ENCODE measurements around the gene ENOPH1.
A peak's percentile ranks its signal among the peaks of the same experiment; 100 is the strongest.
"Not testable (repeated sequence)": the region's sequence is repeated elsewhere in the genome, so short reads cannot be mapped to it uniquely, and the experiment has no call there.

Gene ENOPH1

DNA sequence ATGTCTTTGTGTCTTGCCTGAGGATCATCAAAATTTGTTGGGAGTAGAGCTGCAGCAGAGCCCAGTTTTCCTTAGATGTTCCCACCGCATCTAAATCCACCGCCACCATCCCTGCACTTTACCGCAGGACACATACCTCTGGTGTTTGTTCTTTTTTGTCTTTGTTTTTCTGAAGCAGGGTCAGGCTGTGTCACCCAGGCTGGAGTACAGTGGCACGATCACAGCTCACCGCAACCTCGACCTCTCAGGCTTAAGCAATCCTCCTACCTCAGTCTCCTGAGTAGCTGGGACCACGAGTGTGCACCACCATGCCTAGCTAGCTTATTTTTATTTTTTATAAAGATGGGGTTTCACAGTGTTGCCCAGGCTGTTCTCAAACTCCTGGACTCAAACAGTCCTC lies 4.6 kb downstream of the ENOPH1 start:
- TF ChIP-seq POLR2A (IDR thresholded peaks at IDR 0.05; ENCODE audit: low read length) (no peak), GATA1 (IDR thresholded peaks at IDR 0.05; ENCODE audit: low read depth, low read length) (no peak)
- DNase-seq, result no peak

DNA sequence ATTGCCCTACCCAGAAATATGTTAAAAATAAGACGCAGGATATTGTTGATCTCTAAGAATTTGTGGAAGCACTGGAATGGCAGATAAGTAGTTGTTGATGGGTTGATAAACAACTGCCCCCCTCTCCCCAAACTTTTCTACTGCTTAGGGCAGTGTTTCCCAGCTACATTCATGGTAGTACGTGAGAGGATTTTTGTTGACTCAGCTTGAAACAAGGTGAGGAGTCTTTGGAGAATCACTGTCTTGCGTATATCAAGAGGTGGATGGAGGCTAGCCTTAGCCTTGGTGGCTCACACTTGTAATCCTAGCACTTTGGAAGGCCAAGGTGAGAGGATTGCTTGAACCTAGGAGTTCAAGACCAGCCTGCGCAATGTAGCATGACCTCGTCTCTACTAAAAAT lies 5.7 kb downstream of the ENOPH1 start:
- TF ChIP-seq POLR2A (IDR thresholded peaks at IDR 0.05; ENCODE audit: low read length) (no peak), GATA1 (IDR thresholded peaks at IDR 0.05; ENCODE audit: low read depth, low read length) (no peak)
- no peak for DNase-seq

DNA sequence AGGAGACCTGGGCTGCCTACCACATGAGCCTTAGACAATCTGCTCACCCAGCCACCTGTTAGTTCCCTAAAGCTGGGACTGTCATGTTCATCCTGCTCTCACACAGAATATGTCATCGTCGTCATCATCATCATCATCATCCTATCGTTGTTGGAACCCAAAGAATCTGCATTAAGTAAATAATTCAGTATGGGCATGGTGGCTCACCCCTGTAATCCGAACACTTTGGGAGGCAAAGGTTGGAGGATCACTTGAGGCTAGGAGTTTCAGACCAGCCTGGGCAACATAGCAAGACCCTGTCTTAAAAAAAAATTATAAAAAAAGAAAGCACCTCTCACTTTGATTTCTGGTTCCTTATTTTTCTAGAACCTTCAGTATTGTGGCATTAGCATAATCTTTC lies 6.4 kb downstream of the ENOPH1 start:
- no peak for TF ChIP-seq POLR2A (IDR thresholded peaks at IDR 0.05; ENCODE audit: low read length)
- no peak for TF ChIP-seq GATA1 (IDR thresholded peaks at IDR 0.05; ENCODE audit: low read depth, low read length)
- no peak for DNase-seq

DNA sequence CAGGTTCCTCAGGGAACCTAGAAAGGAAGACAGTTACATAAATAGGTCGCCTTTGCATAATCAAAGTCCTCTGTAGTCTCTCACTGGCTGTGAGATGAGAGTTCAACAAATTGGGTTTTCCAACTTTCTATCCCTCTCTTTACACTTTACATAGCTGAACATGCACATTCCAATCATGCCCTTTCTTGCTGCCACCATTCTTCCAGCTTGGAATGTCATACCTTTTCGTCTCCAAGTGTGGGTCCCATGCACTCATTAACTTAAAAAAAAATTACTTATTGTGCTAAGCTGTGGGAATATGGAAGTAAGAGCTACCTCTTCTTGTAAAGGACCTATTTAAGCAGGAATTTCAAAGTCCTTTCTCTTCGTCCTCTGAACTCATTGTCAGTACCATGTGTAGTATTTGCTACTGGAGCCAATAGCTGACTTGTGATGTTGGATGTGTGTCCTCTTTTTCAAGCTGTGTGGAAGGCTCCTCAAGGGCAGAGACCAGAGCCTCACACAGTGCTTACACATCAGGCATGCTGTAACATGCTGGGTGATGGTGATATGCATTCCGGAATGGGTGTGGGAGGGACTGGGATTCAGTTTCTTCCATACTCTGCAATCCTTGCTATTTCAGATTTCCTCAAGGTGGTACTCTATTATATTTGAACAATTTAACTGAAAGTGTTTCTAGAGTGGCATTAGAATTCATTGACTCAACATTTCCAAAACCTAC lies 7.1 kb downstream of the ENOPH1 start:
- TF ChIP-seq POLR2A (IDR thresholded peaks at IDR 0.05; ENCODE audit: low read length), result no peak
- TF ChIP-seq GATA1 (IDR thresholded peaks at IDR 0.05; ENCODE audit: low read depth, low read length), result no peak
- DNase-seq, result no peak

DNA sequence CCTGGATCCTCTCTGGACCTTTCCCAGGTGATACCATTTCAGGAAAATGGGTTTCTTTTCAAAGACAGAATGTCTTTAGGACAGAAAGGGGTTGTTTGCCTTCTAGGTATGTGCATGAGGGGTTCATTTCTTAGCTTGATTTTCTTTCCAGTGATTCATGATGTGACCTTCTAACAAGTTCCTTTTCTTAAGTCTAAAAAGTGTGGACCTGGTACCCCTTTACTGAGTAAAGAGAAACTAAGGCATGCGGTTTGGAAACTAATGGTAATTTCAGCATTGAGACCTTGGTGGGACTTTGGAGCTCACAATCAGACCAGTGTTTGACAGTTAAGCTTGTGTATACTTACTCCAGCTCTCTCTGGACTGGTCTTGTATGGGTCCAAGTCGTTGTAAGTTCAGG lies 8.7 kb downstream of the ENOPH1 start:
- TF ChIP-seq GATA1 (IDR thresholded peaks at IDR 0.05; ENCODE audit: low read depth, low read length), result no peak
- TF ChIP-seq POLR2A (IDR thresholded peaks at IDR 0.05; ENCODE audit: low read length), result no peak
- no peak for DNase-seq

DNA sequence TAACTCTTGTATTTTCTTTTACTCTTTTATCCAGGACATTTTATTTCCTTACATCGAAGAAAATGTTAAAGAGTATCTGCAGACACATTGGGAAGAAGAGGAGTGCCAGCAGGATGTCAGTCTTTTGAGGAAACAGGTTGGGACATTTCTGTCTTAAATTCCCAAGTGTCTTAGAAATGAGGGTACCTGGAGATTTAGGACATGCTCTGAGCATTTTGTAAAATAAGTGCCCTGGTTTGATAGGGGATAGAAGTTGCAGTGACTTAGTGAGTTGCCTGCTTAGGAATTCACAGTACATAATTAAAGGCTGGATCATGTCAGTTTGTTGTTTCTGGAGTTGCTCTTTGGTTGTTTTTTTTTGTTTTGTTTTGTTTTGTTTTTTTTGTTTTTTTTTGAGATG lies 17.5 kb downstream of the ENOPH1 start:
- DNase-seq, result no peak
- no peak for TF ChIP-seq POLR2A (IDR thresholded peaks at IDR 0.05; ENCODE audit: low read length)
- TF ChIP-seq GATA1 (IDR thresholded peaks at IDR 0.05; ENCODE audit: low read depth, low read length), result no peak

DNA sequence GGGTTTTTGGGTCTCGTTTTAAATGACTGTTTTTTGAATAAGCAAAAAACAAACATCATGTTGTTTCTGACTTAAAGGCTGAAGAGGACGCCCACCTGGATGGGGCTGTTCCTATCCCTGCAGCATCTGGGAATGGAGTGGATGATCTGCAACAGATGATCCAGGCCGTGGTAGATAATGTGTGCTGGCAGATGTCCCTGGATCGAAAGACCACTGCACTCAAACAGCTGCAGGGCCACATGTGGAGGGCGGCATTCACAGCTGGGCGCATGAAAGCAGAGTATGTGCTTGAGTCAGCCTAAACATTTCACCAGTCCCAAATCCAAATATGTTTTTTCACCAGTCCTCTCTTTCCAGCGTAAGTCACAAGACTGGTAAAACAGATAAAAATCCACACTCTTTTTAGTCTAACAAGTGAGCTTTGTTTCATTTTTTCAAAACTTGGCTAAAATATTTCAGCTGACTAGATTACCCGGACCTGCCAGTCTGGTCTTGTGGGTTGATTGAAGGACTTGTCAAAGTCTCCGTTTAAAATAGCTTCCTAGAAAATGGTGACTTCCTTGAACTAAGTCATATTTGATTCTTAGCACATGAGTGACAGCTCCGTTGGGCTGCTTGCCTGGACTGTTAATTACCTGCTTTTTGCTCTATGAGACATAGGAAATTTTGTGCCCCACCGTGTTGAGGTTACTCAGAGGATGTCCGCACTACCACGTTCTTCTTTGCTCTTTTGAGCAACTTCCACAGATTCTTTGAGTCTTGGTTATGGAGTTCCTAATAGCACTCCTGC lies 20.8 kb downstream of the ENOPH1 start:
- TF ChIP-seq POLR2A (IDR thresholded peaks at IDR 0.05; ENCODE audit: low read length), result no peak
- no peak for TF ChIP-seq GATA1 (IDR thresholded peaks at IDR 0.05; ENCODE audit: low read depth, low read length)
- no peak for DNase-seq

DNA sequence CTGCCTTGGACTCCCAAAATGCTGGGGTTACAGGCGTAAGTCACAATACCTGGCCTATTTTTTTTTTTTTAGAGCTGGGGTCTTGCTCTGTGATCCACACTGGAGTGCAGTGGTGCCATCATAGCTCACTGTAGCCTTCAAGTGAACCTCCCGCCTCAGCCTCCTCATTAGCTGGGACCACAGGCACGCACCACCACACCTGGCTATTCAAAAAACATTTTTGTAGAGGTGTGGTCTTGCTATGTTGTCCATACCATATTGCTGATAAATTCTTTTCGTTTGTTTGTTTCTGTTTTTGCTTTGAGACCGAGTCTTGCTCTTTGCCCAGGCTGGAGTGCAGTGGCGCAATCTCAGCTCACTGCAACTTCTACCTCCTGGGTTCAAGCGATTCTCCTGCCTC lies 21.6 kb downstream of the ENOPH1 start:
- no peak for DNase-seq
- no peak for TF ChIP-seq POLR2A (IDR thresholded peaks at IDR 0.05; ENCODE audit: low read length)
- TF ChIP-seq GATA1 (IDR thresholded peaks at IDR 0.05; ENCODE audit: low read depth, low read length), result no peak

DNA sequence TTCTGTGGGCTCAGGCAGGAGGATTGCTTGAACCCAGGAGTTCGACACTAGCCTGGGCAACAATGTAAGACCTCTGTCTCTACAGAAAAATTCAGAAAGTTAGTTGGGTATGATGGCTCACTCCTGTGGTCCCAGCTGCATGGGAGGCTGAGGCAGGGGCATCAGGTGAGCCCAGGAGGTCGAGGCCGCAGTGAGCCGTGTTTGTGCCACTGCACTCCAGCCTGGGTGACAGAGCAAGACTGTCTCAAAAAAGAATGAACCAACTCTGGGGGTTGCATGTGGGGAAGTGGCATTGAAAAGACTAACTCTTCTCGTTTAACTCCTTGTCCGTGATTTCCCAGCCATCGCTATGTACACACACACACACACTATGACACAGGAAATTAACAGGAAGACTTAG lies 26.9 kb downstream of the ENOPH1 start:
- no peak for DNase-seq
- TF ChIP-seq POLR2A (IDR thresholded peaks at IDR 0.05; ENCODE audit: low read length), result no peak
- TF ChIP-seq GATA1 (IDR thresholded peaks at IDR 0.05; ENCODE audit: low read depth, low read length), result no peak

DNA sequence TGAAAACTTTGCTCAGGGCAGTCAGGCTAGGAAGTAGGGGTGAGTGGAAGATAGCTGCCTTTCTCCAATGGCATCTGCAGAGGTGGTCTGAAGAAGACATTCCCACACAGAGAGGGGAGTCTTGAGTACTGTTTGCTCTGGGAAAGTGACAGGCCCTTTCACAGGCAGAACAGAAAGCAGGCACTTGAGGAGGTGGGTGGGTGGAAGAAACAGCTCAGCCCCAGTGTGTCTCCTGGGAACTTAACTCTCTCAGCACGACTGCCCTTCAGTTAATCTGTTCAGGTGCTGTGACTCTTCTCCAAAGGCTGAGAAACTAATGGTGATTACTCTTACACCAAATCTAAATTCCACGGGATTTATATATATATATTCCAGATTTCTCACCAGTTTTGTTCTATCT lies 28.3 kb downstream of the ENOPH1 start:
- no peak for DNase-seq
- TF ChIP-seq GATA1 (IDR thresholded peaks at IDR 0.05; ENCODE audit: low read depth, low read length) (no peak), POLR2A (IDR thresholded peaks at IDR 0.05; ENCODE audit: low read length) (no peak)

DNA sequence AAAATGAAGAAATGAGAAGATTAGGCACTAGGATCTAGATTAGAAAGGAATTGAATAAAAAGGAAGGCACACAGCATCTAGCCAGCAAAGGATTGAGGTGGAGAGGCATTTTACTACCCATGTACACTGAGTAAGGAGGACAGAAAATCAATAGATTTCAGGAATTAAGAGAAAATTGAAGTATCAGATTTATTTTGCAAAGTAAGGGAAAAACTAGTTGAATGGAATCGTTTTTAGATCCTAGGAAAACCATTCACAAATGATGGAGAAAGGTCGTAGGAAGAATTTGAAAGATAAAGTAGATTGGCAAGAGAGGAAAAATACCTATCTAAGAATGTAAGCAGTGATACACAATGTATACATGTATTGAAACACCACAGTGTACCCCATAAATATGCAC lies 31.3 kb downstream of the ENOPH1 start:
- no peak for DNase-seq
- TF ChIP-seq POLR2A (IDR thresholded peaks at IDR 0.05; ENCODE audit: low read length), result no peak
- no peak for TF ChIP-seq GATA1 (IDR thresholded peaks at IDR 0.05; ENCODE audit: low read depth, low read length)

DNA sequence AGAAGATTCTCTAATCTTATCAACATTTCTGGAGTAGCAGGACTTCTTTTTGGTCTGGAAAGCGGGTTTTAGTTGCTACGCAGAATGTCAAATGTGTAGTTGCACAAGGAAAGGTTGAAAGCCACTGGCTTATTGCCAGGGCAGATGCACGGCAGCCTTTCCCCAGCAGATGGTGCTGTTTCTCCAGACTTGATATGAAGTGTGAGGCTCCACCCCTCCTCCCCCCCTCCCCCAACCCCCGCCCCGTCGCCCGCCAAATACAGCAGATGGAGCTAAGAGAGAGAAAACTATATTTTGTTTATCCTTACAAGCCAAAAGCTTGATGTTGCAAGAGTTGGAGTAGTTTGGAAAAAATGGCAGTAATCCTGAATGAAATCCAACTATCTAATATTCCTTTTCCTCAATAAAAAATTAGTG lies 32.0 kb downstream of the ENOPH1 start:
- TF ChIP-seq POLR2A (IDR thresholded peaks at IDR 0.05; ENCODE audit: low read length) (no peak), GATA1 (IDR thresholded peaks at IDR 0.05; ENCODE audit: low read depth, low read length) (no peak)
- peak; percentile 86 to 91 for DNase-seq

DNA sequence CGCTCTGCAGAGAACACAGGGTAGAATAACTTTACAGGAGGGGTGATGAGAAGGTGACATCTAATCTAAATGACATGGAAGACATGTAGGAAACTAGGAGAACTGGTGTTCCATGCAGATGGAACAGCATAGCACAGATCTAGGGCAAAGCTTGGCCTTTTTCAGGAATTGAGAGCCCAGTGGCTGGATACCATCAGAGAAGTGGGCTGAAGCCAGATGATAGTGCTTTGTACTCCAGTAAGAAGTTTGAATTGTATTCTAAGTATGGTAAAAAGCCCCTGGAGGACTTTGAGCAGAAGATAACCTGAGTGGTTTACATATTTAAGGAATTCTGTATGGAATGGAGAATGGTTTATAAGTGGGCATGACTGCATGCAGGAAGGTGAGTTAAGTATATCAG lies 32.8 kb downstream of the ENOPH1 start:
- TF ChIP-seq GATA1 (IDR thresholded peaks at IDR 0.05; ENCODE audit: low read depth, low read length) (no peak), POLR2A (IDR thresholded peaks at IDR 0.05; ENCODE audit: low read length) (no peak)
- no peak for DNase-seq

DNA sequence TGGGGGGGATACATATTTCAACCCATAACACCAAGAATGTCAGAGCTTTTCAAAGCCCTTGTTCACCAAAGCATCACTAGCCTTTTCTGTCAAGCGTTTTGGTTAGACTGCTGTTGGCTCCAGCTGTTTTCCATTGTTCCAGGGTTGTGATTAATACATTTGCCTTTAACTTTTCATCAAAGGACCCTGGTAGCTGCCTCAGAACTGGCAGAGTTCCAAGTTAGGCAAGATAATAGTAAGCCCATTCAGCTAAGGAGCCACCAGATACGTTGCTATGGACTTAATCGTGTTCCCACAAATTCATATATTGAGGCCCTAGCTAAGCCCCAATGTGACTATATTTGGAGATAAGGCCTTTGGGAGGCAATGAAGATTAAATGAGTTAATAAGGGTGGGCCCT lies 37.1 kb downstream of the ENOPH1 start:
- no peak for TF ChIP-seq POLR2A (IDR thresholded peaks at IDR 0.05; ENCODE audit: low read length)
- no peak for TF ChIP-seq GATA1 (IDR thresholded peaks at IDR 0.05; ENCODE audit: low read depth, low read length)
- peak; percentile 27 to 47 for DNase-seq

DNA sequence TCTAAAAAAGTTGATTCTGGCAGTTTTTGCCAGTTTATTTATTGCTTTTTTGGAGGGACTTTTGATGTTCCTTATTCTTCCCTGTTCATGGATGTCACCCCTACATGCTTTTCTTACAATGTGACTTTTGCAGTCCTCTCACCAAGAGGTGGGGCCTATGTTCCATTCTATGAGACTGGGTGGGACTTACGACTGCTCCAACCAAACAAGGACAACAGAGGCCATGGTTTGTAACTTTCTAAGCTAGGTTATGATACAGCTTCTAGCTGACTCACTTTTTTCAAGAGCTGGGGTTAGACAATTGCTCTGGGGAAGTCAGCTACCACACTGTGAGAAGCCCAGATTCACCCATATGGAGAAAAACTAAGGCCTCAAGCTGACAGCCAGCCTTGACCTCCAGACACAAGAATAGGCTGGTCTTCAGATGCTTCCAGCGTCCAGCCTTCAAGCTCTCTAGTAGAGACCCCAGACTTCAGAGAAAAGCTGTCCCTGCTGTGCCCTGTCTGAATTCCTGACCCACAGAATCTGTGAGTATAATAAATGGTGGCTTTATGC lies 39.5 kb downstream of the ENOPH1 start:
- DNase-seq, result no peak
- TF ChIP-seq POLR2A (IDR thresholded peaks at IDR 0.05; ENCODE audit: low read length) (no peak), GATA1 (IDR thresholded peaks at IDR 0.05; ENCODE audit: low read depth, low read length) (no peak)

DNA sequence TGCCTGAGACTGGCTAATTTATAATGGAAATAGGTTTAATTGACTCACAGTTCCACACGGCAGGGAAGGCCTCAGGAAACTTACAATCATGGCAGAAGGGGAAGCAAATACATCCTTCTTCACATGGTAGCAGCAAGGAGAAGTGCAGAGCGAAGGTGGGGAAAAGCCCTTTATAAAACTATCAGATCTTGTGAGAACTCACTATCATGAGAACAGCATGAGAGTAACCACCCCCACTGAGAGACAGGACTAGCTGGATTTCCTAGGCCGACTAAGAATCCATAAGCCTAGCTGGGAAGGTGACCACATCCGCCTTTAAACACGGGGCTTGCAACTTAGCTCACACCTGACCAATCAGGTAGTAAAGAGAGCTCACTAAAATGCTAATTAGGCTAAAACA lies 42.7 kb downstream of the ENOPH1 start:
- DNase-seq, result not testable (repeated sequence)
